Mononuclear cell (primary cell): ENCODE measurements around the gene USP13. TPM values are rescaled to one million over a fixed set of nuclear protein-coding genes. Genes with fewer than 3 reads are reported as not detected.
"Not testable (repeated sequence)": the region's sequence is repeated elsewhere in the genome, so short reads cannot be mapped to it uniquely, and the experiment has no call there.

Experiments used
- H3K27me3 ChIP-seq: 2 replicates; pipeline ENCODE4 v1.6.0; 2011; ENCODE audit warnings: low read length, control low read depth; ENCODE audit not compliant: insufficient read depth
- H3K4me1 ChIP-seq: 2 replicates; pipeline ENCODE4 v1.5.1; 2011; ENCODE audit warnings: mild to moderate bottlenecking, low read length, control low read depth; ENCODE audit not compliant: insufficient read depth
- H3K4me3 ChIP-seq: 2 replicates; pipeline ENCODE4 v1.5.1; 2011; ENCODE audit warnings: mild to moderate bottlenecking, low read length, moderate library complexity
- H3K9me3 ChIP-seq: 2 replicates; pipeline ENCODE4 v1.5.1; 2011; ENCODE audit warnings: low read depth, mild to moderate bottlenecking, control low read depth, low read length
- total RNA-seq: library from RNA; depleted of rRNA; stranded (reverse); fragments of >200 nt; gene quantifications from one replicate; pipeline ENCODE4 v1.2.3, GENCODE V29; 2012

USP13 gene
- total RNA-seq, 1 donor, result 2.9 TPM

DNA sequence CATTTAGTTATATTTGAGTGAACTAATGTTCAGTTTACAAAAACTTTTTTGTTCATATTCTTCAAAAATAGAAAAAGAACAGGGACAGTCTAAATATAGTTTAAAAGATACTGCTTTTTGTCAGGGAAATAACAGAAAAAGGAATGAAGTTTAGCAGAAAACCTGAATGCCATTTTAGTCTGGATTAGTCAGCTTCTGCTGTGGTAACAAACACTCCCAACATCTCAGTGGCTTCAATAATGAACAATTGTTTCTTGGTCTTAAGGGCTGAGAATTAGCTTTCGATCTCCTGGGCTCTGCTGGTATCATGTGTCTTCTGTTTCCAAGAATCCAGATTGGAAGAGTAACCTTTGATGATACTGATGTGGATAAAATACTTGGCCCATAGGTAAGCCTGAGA, 12.4 kb upstream of the USP13 start:
- no peaks in the 10 kb centered on the region for H3K4me1 ChIP-seq
- no peak overlapping the region for H3K4me3 ChIP-seq
- H3K27me3 ChIP-seq, result no peaks in the 10 kb centered on the region
- no peaks in the 10 kb centered on the region for H3K9me3 ChIP-seq

DNA sequence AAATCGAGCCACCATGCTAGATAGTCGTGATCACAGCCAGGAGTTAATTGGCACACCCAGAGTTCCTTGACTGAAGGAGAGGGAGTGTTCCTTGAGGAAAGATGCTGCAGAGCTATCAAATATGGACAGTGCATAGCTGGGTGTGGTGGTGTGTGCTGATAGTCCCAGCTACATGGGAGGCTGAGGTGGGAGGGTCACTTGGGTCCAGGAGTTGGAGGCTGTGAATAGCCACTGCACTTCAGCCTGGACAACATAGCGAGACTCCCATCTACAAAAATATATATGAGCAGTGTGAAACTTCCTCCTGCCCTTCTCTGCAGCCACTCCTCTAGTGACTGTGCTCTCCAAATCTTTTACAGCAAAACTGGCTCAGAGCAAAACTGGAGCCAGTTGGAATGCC, 10.0 kb upstream of the USP13 start:
- H3K27me3 ChIP-seq, result no peaks in the 10 kb centered on the region
- no peaks in the 10 kb centered on the region for H3K9me3 ChIP-seq
- H3K4me3 ChIP-seq, result no peak overlapping the region
- H3K4me1 ChIP-seq, result no peaks in the 10 kb centered on the region

- H3K9me3 ChIP-seq, H3K27me3 ChIP-seq, H3K4me3 ChIP-seq, H3K4me1 ChIP-seq: not testable (repeated sequence)
Observed at GRCh38 chr3:179643837-179644236, 9.0 kb upstream of the USP13 start.

GRCh38 chr3:179646177-179646576, 6.7 kb upstream of the USP13 start:
- Histone ChIP-seq H3K27me3 (no peaks in the 10 kb centered on the region), H3K9me3 (no peaks in the 10 kb centered on the region), H3K4me3 (no peak overlapping the region), H3K4me1 (no peaks in the 10 kb centered on the region)

DNA sequence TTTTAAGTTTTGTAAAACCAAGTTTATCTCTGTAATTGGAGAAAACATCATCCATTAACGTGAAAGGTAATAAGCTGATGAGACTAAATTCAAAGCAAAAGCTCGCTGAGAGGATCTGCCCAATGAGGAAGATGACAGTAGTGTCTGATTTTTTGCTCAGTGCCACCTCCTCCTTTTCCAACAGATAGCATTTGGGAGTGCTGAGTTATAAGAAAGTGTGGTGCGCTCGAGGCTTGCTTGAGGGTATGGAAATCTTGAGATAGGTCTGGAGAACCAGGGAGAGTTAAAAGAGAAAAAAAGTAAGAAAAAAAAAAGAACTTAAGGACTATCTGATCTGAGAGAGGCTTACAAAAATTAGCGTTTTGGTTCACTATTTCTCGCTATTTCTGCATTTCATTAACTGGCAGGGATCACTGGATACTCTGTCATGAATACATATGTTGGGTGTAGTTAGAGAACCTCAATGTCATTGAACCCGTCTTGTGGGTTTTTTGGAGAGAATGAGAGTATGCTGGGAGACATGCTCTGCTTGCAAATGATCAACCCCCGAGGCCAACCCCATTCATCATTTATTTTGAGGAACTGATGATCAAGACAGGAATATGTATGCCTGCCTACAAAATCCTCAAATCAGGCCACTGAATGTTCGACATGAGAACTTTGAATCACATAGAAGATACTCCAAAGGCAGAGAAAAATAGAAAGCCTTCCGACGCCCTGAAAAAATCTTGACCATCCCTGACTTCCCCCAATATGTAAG, 973 bp upstream of the USP13 start:
- H3K4me1 ChIP-seq, result peaks cover 20% of the 10 kb centered on the region
- H3K27me3 ChIP-seq, result no peaks in the 10 kb centered on the region
- peak overlapping the region; percentile 64 for H3K4me3 ChIP-seq
- no peaks in the 10 kb centered on the region for H3K9me3 ChIP-seq

DNA sequence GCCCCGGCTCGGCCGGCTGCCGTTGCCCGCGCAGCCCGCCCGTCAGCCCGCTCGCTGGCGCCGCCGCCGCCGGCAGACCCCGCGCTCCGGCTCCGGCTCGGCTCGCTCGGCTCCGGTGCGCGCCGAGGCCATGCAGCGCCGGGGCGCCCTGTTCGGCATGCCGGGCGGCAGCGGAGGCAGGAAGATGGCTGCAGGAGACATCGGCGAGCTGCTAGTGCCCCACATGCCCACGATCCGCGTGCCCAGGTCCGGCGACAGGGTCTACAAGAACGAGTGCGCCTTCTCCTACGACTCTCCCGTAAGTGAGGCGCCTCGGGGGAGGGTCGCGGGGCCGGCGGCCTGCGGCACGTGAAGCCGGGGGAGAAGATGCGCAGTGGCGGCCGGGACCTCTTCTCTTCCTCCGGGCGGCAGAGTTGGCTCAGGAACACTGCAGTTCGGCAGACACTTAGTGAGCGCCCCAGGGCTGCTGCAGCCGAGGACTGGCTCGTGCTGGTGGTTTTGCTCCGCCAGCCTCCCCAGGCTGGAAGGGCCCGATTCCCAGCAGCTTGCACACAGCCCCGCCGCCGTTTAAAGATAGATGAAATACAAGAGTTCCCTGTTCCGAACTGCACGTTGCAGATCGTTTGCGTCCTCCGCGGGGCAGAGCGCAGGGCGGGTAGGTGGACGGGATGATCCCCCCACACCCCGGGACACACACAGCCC, 407 bp downstream of the USP13 start:
- Histone ChIP-seq H3K9me3 (no peaks in the 10 kb centered on the region), H3K4me3 (peak overlapping the region; percentile 64), H3K4me1 (peaks cover 20% of the 10 kb centered on the region), H3K27me3 (no peaks in the 10 kb centered on the region)

DNA sequence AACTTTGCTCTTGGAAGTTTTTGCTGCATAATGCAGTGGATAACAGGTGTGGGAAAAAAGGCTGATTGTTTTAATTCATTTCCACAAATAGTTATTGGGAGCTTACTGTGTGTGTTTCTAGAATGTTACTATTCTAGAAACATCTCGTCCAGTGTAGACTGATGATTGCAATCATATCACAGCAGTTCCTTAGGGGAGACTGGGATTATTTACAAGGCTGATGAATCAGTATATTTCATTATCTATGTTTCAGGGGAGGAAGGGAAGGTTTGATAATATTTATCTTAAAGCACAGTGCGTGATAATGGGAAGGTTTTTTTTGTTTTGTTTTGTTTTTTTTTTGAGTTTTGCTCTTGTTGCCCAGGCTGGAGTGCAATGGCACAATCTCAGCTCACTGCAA, 2.4 kb downstream of the USP13 start:
- Histone ChIP-seq H3K9me3 (no peaks in the 10 kb centered on the region), H3K4me3 (no peak overlapping the region), H3K27me3 (no peaks in the 10 kb centered on the region), H3K4me1 (peaks cover 20% of the 10 kb centered on the region)

DNA sequence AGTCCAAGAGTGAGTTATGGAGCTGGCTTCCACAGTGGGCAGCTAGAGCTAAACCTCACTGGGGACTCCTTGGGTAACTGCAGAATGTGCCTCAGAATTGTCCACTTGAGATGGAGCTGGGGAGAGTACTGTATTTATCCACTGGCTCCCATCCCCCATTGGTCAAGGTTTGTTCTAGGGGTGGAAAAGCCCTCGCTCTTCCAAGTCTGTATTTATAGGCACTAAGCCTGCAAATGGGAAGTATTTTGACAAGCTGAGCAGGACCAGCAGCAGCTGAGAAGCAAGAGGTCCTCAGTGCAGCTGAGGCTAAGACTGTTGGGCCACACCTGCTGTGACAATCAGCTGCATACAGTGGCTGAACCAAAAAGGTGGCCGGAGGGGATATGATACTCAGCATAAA, 5.8 kb downstream of the USP13 start:
- Histone ChIP-seq H3K4me1 (peaks cover 11% of the 10 kb centered on the region), H3K27me3 (no peaks in the 10 kb centered on the region), H3K4me3 (no peak overlapping the region), H3K9me3 (no peaks in the 10 kb centered on the region)

DNA sequence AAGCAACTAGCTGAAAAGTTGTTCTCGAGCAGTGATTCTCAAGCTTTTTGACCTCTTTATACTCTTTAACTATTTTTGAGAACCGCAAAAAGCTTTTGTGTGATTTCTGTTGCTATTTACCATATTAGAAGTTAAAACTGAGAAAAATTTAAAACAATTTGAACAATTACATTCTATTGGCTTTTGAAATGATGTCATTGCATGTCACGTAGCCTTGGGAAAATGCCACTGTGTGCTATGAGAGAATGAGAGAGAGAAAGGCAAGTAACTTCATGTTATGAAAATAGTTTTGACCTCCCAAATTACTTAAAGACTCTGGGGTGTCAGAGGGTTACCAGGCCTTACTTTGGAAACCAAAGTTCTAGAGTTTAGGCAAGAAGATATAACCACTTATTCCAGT, 8.0 kb downstream of the USP13 start:
- no peak overlapping the region for H3K4me3 ChIP-seq
- no peaks in the 10 kb centered on the region for H3K4me1 ChIP-seq
- H3K27me3 ChIP-seq, result no peaks in the 10 kb centered on the region
- no peaks in the 10 kb centered on the region for H3K9me3 ChIP-seq

DNA sequence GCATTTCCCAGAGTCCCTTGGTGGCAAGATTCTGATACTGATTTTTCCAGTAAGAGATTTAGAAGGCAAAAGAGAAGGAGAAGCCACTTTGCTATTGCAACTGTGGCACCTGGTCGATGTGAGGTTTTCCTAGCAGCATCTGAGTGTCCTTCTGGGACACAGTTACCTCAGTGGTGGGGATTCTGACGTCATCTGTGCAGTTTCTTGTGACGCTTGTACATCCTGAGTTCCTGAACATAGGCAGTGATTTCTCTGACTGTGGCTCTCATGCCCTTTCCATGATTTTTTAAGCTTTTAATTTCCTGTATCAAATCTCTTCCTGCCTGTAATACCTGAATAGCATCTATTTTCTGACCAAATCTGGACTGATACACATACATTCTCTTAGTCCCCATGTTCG, 8.9 kb downstream of the USP13 start:
- no peak overlapping the region for H3K4me3 ChIP-seq
- H3K9me3 ChIP-seq, result no peaks in the 10 kb centered on the region
- no peaks in the 10 kb centered on the region for H3K27me3 ChIP-seq
- H3K4me1 ChIP-seq, result no peaks in the 10 kb centered on the region

DNA sequence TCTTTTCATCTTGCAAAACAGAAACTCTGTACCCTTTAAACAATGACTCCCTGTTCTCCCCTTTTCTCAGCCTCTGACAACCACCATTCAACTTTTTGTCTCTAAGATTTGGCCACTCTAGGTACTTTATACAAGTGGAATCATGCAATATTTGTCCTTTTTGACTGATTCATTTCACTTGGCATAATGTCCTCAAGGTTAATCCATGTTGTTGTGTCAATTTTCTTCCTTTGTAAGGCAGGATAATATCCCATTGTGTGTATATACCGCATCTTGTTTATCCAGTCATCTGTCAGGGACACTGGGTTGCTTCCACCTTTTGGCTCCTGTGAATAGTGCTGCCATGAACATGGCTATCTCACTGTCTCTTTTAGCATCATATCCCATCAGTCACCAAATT, 10.3 kb downstream of the USP13 start:
- no peak overlapping the region for H3K4me3 ChIP-seq
- H3K9me3 ChIP-seq, result no peaks in the 10 kb centered on the region
- no peaks in the 10 kb centered on the region for H3K4me1 ChIP-seq
- H3K27me3 ChIP-seq, result no peaks in the 10 kb centered on the region

DNA sequence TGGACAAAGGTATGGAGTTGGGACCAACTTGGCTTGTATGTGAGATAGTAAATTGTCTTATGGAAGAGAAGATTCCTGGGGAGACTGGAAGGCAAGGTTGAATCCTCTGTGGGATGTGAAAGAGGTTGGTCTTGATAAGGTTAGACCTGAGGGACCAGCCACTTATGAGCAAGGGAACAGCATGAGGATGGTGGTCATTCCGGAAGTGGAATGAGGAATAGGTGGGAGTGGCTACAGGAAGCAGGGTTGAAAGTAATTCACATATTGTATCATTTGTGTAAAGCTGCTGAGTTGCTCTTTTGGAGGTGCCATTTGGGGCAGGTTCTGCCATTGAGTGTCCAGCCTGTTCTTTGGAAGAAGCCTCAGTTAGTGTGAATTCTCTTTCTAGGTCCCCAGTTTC, 13.2 kb downstream of the USP13 start:
- no peak overlapping the region for H3K4me3 ChIP-seq
- no peaks in the 10 kb centered on the region for H3K27me3 ChIP-seq
- no peaks in the 10 kb centered on the region for H3K9me3 ChIP-seq
- H3K4me1 ChIP-seq, result no peaks in the 10 kb centered on the region

DNA sequence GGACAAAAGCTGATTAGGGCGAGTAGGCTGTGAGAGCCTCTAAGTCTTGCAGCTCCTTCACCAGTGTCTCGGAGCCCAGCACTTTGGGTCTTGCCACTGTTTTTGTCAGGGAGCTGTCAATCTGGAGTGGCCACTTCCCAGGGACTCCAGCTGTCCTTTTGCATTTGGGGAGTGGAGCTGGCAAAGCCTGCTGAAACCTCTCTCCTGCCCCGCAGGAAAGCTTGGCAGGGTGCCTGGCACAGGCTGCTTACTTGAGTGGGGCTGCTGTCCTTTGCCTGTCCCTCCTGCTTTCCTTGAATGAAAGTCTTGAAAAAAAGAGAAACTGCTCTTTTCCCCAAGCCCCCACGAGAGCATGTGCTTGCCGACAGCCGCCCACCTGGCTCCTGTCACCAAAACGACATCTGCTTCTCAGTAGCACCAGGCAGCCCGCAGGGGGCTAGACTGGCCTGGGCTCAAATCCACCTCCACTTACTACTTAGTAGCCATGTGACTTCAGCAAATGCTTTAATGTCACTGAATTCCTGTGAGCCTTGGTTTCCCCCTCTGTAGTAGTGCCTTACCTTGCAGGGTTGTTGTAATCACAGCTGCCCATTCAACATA, 13.7 kb downstream of the USP13 start:
- Histone ChIP-seq H3K4me1 (no peaks in the 10 kb centered on the region), H3K27me3 (no peaks in the 10 kb centered on the region), H3K9me3 (no peaks in the 10 kb centered on the region), H3K4me3 (no peak overlapping the region)

GRCh38 chr3:179668429-179668828, 15.6 kb downstream of the USP13 start:
- no peaks in the 10 kb centered on the region for H3K4me1 ChIP-seq
- no peaks in the 10 kb centered on the region for H3K27me3 ChIP-seq
- H3K4me3 ChIP-seq, result no peak overlapping the region
- H3K9me3 ChIP-seq, result no peaks in the 10 kb centered on the region

GRCh38 chr3:179670311-179670710, 17.5 kb downstream of the USP13 start:
- Histone ChIP-seq H3K4me3 (no peak overlapping the region), H3K4me1 (no peaks in the 10 kb centered on the region), H3K9me3 (no peaks in the 10 kb centered on the region), H3K27me3 (no peaks in the 10 kb centered on the region)

GRCh38 chr3:179671309-179671708, 18.5 kb downstream of the USP13 start:
- no peaks in the 10 kb centered on the region for H3K9me3 ChIP-seq
- H3K4me3 ChIP-seq, result no peak overlapping the region
- no peaks in the 10 kb centered on the region for H3K4me1 ChIP-seq
- H3K27me3 ChIP-seq, result no peaks in the 10 kb centered on the region
